Measurements from ENCODE around the gene EIF3F. TPM values are rescaled to one million over a fixed set of nuclear protein-coding genes. Genes with fewer than 3 reads are reported as not detected.

EIF3F gene
- polyA plus RNA-seq, 1 donor from 2014 or later = 266 TPM

DNA sequence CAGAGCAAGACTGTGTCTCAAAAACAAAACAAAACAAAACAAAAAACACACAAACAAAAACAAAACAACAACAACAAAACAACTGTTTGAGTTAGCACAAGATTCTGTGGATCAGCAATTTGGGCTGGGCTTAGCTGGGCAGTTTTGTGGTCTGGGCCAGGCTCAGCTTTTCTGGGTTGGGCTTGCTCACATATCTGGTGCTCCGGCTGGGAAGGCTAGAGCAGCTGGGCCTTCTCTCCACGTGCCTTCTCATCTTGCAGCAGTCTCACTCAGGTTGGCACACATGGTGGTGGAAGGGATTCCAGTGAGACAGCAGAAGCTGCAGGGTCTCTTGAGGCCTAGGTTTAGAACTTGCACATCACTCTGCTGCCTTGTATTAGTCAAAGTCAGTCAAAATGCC lies 35.7 kb downstream of the EIF3F start:
- no peaks in the 10 kb centered on the region for H3K9me2 ChIP-seq (ENCODE audit: insufficient read depth, low read length)
- no peak for TF ChIP-seq SMC3 (conservative IDR thresholded peaks at IDR 0.05; ENCODE audit: poor library complexity)
- no peak for TF ChIP-seq EP300 (conservative IDR thresholded peaks at IDR 0.05; ENCODE audit: poor library complexity, severe bottlenecking)
- TF ChIP-seq, protein P1, sequence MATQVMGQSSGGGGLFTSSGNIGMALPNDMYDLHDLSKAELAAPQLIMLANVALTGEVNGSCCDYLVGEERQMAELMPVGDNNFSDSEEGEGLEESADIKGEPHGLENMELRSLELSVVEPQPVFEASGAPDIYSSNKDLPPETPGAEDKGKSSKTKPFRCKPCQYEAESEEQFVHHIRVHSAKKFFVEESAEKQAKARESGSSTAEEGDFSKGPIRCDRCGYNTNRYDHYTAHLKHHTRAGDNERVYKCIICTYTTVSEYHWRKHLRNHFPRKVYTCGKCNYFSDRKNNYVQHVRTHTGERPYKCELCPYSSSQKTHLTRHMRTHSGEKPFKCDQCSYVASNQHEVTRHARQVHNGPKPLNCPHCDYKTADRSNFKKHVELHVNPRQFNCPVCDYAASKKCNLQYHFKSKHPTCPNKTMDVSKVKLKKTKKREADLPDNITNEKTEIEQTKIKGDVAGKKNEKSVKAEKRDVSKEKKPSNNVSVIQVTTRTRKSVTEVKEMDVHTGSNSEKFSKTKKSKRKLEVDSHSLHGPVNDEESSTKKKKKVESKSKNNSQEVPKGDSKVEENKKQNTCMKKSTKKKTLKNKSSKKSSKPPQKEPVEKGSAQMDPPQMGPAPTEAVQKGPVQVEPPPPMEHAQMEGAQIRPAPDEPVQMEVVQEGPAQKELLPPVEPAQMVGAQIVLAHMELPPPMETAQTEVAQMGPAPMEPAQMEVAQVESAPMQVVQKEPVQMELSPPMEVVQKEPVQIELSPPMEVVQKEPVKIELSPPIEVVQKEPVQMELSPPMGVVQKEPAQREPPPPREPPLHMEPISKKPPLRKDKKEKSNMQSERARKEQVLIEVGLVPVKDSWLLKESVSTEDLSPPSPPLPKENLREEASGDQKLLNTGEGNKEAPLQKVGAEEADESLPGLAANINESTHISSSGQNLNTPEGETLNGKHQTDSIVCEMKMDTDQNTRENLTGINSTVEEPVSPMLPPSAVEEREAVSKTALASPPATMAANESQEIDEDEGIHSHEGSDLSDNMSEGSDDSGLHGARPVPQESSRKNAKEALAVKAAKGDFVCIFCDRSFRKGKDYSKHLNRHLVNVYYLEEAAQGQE (IDR thresholded peaks at IDR 0.05; ENCODE audit: borderline replicate concordance) = no peak
- TF ChIP-seq, protein P2, sequence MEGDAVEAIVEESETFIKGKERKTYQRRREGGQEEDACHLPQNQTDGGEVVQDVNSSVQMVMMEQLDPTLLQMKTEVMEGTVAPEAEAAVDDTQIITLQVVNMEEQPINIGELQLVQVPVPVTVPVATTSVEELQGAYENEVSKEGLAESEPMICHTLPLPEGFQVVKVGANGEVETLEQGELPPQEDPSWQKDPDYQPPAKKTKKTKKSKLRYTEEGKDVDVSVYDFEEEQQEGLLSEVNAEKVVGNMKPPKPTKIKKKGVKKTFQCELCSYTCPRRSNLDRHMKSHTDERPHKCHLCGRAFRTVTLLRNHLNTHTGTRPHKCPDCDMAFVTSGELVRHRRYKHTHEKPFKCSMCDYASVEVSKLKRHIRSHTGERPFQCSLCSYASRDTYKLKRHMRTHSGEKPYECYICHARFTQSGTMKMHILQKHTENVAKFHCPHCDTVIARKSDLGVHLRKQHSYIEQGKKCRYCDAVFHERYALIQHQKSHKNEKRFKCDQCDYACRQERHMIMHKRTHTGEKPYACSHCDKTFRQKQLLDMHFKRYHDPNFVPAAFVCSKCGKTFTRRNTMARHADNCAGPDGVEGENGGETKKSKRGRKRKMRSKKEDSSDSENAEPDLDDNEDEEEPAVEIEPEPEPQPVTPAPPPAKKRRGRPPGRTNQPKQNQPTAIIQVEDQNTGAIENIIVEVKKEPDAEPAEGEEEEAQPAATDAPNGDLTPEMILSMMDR (IDR thresholded peaks at IDR 0.05; ENCODE audit: poor library complexity, severe bottlenecking) = no peak
- TF ChIP-seq EZH2 (IDR thresholded peaks at IDR 0.05; ENCODE audit: borderline replicate concordance, insufficient read depth, low read length, poor library complexity, severe bottlenecking) = no peak
- no peak for TF ChIP-seq POLR2AphosphoS5 (IDR thresholded peaks at IDR 0.05)
- no peak for TF ChIP-seq TAF1 (IDR thresholded peaks at IDR 0.05; ENCODE audit: low read depth)
- no peak for TF ChIP-seq MXI1 (conservative IDR thresholded peaks at IDR 0.05; ENCODE audit: poor library complexity, severe bottlenecking)
- TF ChIP-seq RAD21 (conservative IDR thresholded peaks at IDR 0.05) = no peak
- H2AFZ ChIP-seq (ENCODE audit: low read depth, low read length) = no peak overlapping the region
- H3K27me3 ChIP-seq (ENCODE audit: insufficient read depth, low read depth, low read length) = peaks cover 16% of the 10 kb centered on the region
- no peaks in the 10 kb centered on the region for H3K79me2 ChIP-seq (replicated peaks; ENCODE audit: insufficient read depth, low read length)
- H3K36me3 ChIP-seq (ENCODE audit: insufficient read depth, low read length) = no peaks in the 10 kb centered on the region
- no peak overlapping the region for H3K27ac ChIP-seq (ENCODE audit: low read length)
- H3K9me3 ChIP-seq (ENCODE audit: low read length) = no peaks in the 10 kb centered on the region
- H3K4me3 ChIP-seq (ENCODE audit: low read length) = no peak overlapping the region
- no peaks in the 10 kb centered on the region for H4K20me1 ChIP-seq (ENCODE audit: insufficient read depth)
- no peak overlapping the region for H3K4me2 ChIP-seq (ENCODE audit: low read length)
- no peak overlapping the region for H3K9ac ChIP-seq (ENCODE audit: low read length)
- no peaks in the 10 kb centered on the region for H3F3A ChIP-seq (ENCODE audit: insufficient read depth, low read length, poor library complexity, severe bottlenecking)

DNA sequence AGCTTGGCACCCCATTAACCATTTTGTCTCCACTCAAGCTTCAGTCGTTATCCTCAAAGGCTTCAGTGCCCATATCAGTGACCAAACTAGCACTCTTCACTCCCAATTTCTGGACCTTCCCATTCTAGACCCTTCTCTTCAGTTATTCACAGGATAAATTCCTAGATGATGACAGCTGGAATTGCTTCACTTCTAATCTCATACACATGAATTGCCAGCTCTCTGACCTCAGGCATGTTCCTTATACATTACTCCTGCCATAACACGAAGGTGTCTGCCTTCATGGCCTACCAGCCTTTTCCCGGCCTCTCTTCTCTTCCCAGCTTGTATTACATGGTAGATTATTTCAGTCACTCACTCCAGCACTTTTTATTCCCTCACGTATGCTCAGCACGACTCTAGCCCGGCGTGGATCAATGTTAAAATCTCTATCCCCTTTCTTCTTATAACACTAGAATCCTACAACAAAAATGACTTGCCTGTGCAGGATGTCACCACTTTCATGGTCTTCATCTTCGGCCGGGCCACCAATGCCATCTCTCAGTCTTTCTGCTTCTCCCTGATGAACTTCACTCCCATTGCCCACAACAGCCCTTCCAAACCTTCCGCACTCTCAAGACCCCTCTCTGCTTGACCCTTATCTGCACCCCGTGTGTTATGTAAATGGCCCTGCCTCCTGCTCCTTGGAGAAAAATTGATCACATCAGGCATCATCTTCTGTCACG lies 36.9 kb downstream of the EIF3F start:
- Histone ChIP-seq H3K4me3 (ENCODE audit: low read length) (no peak overlapping the region), H3K9ac (ENCODE audit: low read length) (no peak overlapping the region), H3K9me2 (ENCODE audit: insufficient read depth, low read length) (no peaks in the 10 kb centered on the region), H3K4me2 (ENCODE audit: low read length) (no peak overlapping the region), H3F3A (ENCODE audit: insufficient read depth, low read length, poor library complexity, severe bottlenecking) (no peaks in the 10 kb centered on the region), H2AFZ (ENCODE audit: low read depth, low read length) (no peak overlapping the region), H3K36me3 (ENCODE audit: insufficient read depth, low read length) (no peaks in the 10 kb centered on the region), H3K79me2 (replicated peaks; ENCODE audit: insufficient read depth, low read length) (no peaks in the 10 kb centered on the region), H3K9me3 (ENCODE audit: low read length) (no peaks in the 10 kb centered on the region), H4K20me1 (ENCODE audit: insufficient read depth) (no peaks in the 10 kb centered on the region), H3K27me3 (ENCODE audit: insufficient read depth, low read depth, low read length) (peaks cover 16% of the 10 kb centered on the region), H3K27ac (ENCODE audit: low read length) (no peak overlapping the region)
- TF ChIP-seq, protein P1 (IDR thresholded peaks at IDR 0.05; ENCODE audit: borderline replicate concordance) = no peak
- TF ChIP-seq, protein P2 (IDR thresholded peaks at IDR 0.05; ENCODE audit: poor library complexity, severe bottlenecking) = no peak
- TF ChIP-seq RAD21 (conservative IDR thresholded peaks at IDR 0.05) = no peak
- no peak for TF ChIP-seq POLR2AphosphoS5 (IDR thresholded peaks at IDR 0.05)
- no peak for TF ChIP-seq SMC3 (conservative IDR thresholded peaks at IDR 0.05; ENCODE audit: poor library complexity)
- TF ChIP-seq EP300 (conservative IDR thresholded peaks at IDR 0.05; ENCODE audit: poor library complexity, severe bottlenecking) = no peak
- TF ChIP-seq EZH2 (IDR thresholded peaks at IDR 0.05; ENCODE audit: borderline replicate concordance, insufficient read depth, low read length, poor library complexity, severe bottlenecking) = no peak
- no peak for TF ChIP-seq MXI1 (conservative IDR thresholded peaks at IDR 0.05; ENCODE audit: poor library complexity, severe bottlenecking)
- TF ChIP-seq TAF1 (IDR thresholded peaks at IDR 0.05; ENCODE audit: low read depth) = no peak

Data from neural cell (in vitro differentiated cells).